H1 (cell line): ENCODE measurements around the gene GALNT7. TPM values are rescaled to one million over a fixed set of nuclear protein-coding genes. Genes with fewer than 3 reads are reported as not detected.

Experiments
- CTCF ChIA-PET: fragments of 300-600 bp; sonication (Branson Sonifier 250); formaldehyde crosslinking; loops from one replicate; lab custom pipeline; 2021; ENCODE audit not compliant: partially characterized antibody; lab: Charles Lee
- POLR2A ChIA-PET: fragments of 300-600 bp; sonication (Branson Sonifier 250); formaldehyde crosslinking; loops from one replicate; lab custom pipeline; 2021; ENCODE audit warnings: inconsistent platforms; ENCODE audit not compliant: partially characterized antibody; lab: Charles Lee
- DNase-seq, 2 experiments: peaks; one replicate each; pipeline versions ENCODE4 v3.0.0 to v3.0.0-alpha.2; 2010 to 2022; ENCODE audit warnings: low spot score in 2 of 2, low read depth in 1 of 2, mixed read lengths in 1 of 2
- FAIRE-seq: peaks from 2 replicates; lab custom pipeline; 2011; peaks lifted over from hg19 to GRCh38; lab: Jason Lieb, UNC
- H2AFZ ChIP-seq: 2 replicates; pipeline ENCODE4 v1.8.1; 2012; ENCODE audit warnings: low read length, inconsistent platforms
- H2AK5ac ChIP-seq: 2 replicates; pipeline ENCODE4 v1.6.1; 2013; ENCODE audit warnings: low read depth, low read length
- H2BK120ac ChIP-seq: replicated peaks from 2 replicates; pipeline ENCODE3; 2013; ENCODE audit warnings: low read depth, low read length, inconsistent platforms
- H2BK12ac ChIP-seq: 2 replicates; pipeline ENCODE4 v1.6.1; 2013; ENCODE audit warnings: low read depth, low read length
- H2BK15ac ChIP-seq: 2 replicates; pipeline ENCODE4 v1.6.1; 2013; ENCODE audit warnings: low read length
- H2BK20ac ChIP-seq: 2 replicates; pipeline ENCODE4 v1.6.1; 2013; ENCODE audit warnings: low read length
- H2BK5ac ChIP-seq: 2 replicates; pipeline ENCODE4 v1.6.1; 2013; ENCODE audit warnings: low read depth, low read length
- H3K14ac ChIP-seq: 2 replicates; pipeline ENCODE4 v1.6.1; 2013; ENCODE audit warnings: inconsistent platforms; ENCODE audit not compliant: insufficient read length
- H3K18ac ChIP-seq: 2 replicates; pipeline ENCODE4 v1.6.1; 2013; ENCODE audit warnings: low read length; ENCODE audit errors: extremely low read depth
- H3K23ac ChIP-seq: 2 replicates; pipeline ENCODE4 v1.6.1; 2013; ENCODE audit warnings: inconsistent platforms; ENCODE audit not compliant: insufficient read length
- H3K23me2 ChIP-seq: 2 replicates; pipeline ENCODE4 v1.6.1; 2013; ENCODE audit warnings: low read depth, low read length
- H3K27ac ChIP-seq: 2 replicates; pipeline ENCODE4 v1.6.1; 2011; ENCODE audit warnings: low read depth, low read length, inconsistent platforms
- H3K27me3 ChIP-seq, 4 experiments: replicated peaks in 1 of 4; 1 replicate in 1 of 4; 2 replicates in 3 of 4; pipeline versions ENCODE4 v1.6.1 to v1.8.1; 2011 to 2013; ENCODE audit warnings: low read length in 3 of 4, mild to moderate bottlenecking in 3 of 4, inconsistent platforms in 2 of 4, mixed read lengths in 2 of 4, moderate library complexity in 1 of 4; ENCODE audit not compliant: control insufficient read depth in 3 of 4, insufficient read depth in 3 of 4; ENCODE audit errors: extremely low read depth in 1 of 4
- H3K36me3 ChIP-seq, 4 experiments: 2 replicates each; pipeline versions ENCODE4 v1.6.1 to v1.8.1; 2011 to 2013; ENCODE audit warnings: mild to moderate bottlenecking in 4 of 4, low read length in 3 of 4, moderate library complexity in 2 of 4, control low read depth in 1 of 4, inconsistent platforms in 1 of 4; ENCODE audit not compliant: insufficient read depth in 4 of 4, control insufficient read depth in 2 of 4
- H3K4ac ChIP-seq: replicated peaks from 2 replicates; pipeline ENCODE3; 2013; ENCODE audit warnings: low read length, low read depth, mixed read lengths, inconsistent platforms; ENCODE audit not compliant: insufficient read length
- H3K4me1 ChIP-seq, 4 experiments: replicated peaks in 1 of 4; 1 replicate in 1 of 4; 2 replicates in 3 of 4; pipeline versions ENCODE4 v1.6.1 to v1.8.1; 2011 to 2013; ENCODE audit warnings: low read length in 3 of 4, inconsistent platforms in 2 of 4, mixed read lengths in 1 of 4; ENCODE audit not compliant: insufficient read depth in 4 of 4, control insufficient read depth in 3 of 4
- H3K4me2 ChIP-seq, 2 experiments: 2 replicates each; pipeline versions ENCODE4 v1.6.1 to v1.8.1; 2011 to 2013; ENCODE audit warnings: low read depth in 2 of 2, low read length in 2 of 2, control low read depth in 1 of 2, inconsistent platforms in 1 of 2, mild to moderate bottlenecking in 1 of 2; ENCODE audit not compliant: insufficient read depth in 1 of 2
- H3K4me3 ChIP-seq, 4 experiments: fragments of 200-600, 300-600 bp in 1 of 4; sonication (generic), shearing (Covaris generic), sonication (Bioruptor Twin) in 1 of 4; 2 replicates each; pipeline versions ENCODE4 v1.5.1 to v1.8.1; 2011 to 2016; ENCODE audit warnings: low read length in 4 of 4, low read depth in 3 of 4, control low read depth in 2 of 4, inconsistent platforms in 2 of 4, mild to moderate bottlenecking in 2 of 4, mixed read lengths in 1 of 4, moderate library complexity in 1 of 4; ENCODE audit not compliant: insufficient read depth in 2 of 4; ENCODE audit errors: extremely low read depth in 1 of 4
- H3K56ac ChIP-seq: replicated peaks from 2 replicates; pipeline ENCODE3; 2013; ENCODE audit warnings: low read depth, mild to moderate bottlenecking, mixed read lengths, low read length, inconsistent platforms; ENCODE audit not compliant: insufficient read length
- H3K79me1 ChIP-seq: 2 replicates; pipeline ENCODE4 v1.6.1; 2013; ENCODE audit warnings: low read depth, low read length, control low read depth
- H3K79me2 ChIP-seq, 2 experiments: 2 replicates each; pipeline versions ENCODE4 v1.6.1 to v1.8.1; 2012 to 2013; ENCODE audit warnings: low read length in 2 of 2, mild to moderate bottlenecking in 2 of 2, inconsistent platforms in 1 of 2; ENCODE audit not compliant: insufficient read depth in 2 of 2, control insufficient read depth in 1 of 2
- H3K9ac ChIP-seq, 4 experiments: replicated peaks in 1 of 4; 1 replicate in 1 of 4; 2 replicates in 3 of 4; pipeline versions ENCODE4 v1.6.1 to v1.8.1; 2011 to 2013; ENCODE audit warnings: low read depth in 3 of 4, low read length in 3 of 4, control low read depth in 2 of 4, mild to moderate bottlenecking in 2 of 4, moderate library complexity in 2 of 4, inconsistent platforms in 1 of 4; ENCODE audit errors: extremely low read depth in 1 of 4
- H3K9me3 ChIP-seq, 2 experiments: 2 replicates each; pipeline versions ENCODE4 v1.6.1 to v1.8.1; 2012 to 2013; ENCODE audit warnings: mild to moderate bottlenecking in 2 of 2, moderate library complexity in 2 of 2, control low read depth in 1 of 2, inconsistent platforms in 1 of 2, low read depth in 1 of 2, low read length in 1 of 2, mixed read lengths in 1 of 2; ENCODE audit not compliant: insufficient read depth in 2 of 2
- H4K20me1 ChIP-seq, 2 experiments: replicated peaks in 1 of 2; 2 replicates each; pipeline versions ENCODE3 to v1.8.1; 2011 to 2013; ENCODE audit warnings: inconsistent platforms in 2 of 2, low read length in 2 of 2, mild to moderate bottlenecking in 1 of 2; ENCODE audit not compliant: insufficient read depth in 2 of 2, control insufficient read depth in 1 of 2
- H4K5ac ChIP-seq: 2 replicates; pipeline ENCODE4 v1.6.1; 2013; ENCODE audit warnings: low read length, low read depth, mixed read lengths, inconsistent platforms; ENCODE audit not compliant: insufficient read length
- H4K8ac ChIP-seq: 2 replicates; pipeline ENCODE4 v1.8.0; 2013; ENCODE audit warnings: mild to moderate bottlenecking, moderate library complexity, low read length, inconsistent platforms; ENCODE audit not compliant: insufficient read depth; ENCODE audit errors: extremely low read depth
- H4K91ac ChIP-seq: replicated peaks from 2 replicates; pipeline ENCODE3; 2013; ENCODE audit warnings: low read length, mixed read lengths, inconsistent platforms; ENCODE audit not compliant: insufficient read length
- NRF1 ChIP-seq: IDR thresholded peaks from 2 replicates; pipeline ENCODE4 v1.6.1; 2011; ENCODE audit warnings: mild to moderate bottlenecking, low read depth, low read length, improper control_type of control experiment
- RAD21 ChIP-seq, 2 experiments: IDR thresholded peaks in 1 of 2; conservative IDR thresholded peaks in 1 of 2; 2 replicates each; pipeline ENCODE4 v1.6.1; 2011; ENCODE audit warnings: low read depth in 2 of 2, low read length in 2 of 2, improper control_type of control experiment in 1 of 2, inconsistent platforms in 1 of 2, mild to moderate bottlenecking in 1 of 2, moderate library complexity in 1 of 2
- TEAD4 ChIP-seq: IDR thresholded peaks from 2 replicates; pipeline ENCODE4 v1.6.1; 2012; ENCODE audit warnings: low read depth, low read length, inconsistent platforms, mixed read lengths
- WGBS, 2 experiments: shearing (Covaris generic) in 1 of 2; methylation state at CpG; one replicate each; pipeline versions ENCODE4 v1.1.6 to v1.1.7; 2013 to 2015; ENCODE audit warnings: low lambda C conversion rate in 2 of 2, mixed read lengths in 2 of 2, inconsistent platforms in 1 of 2, low coverage in 1 of 2, missing lambda C conversion rate in 1 of 2; ENCODE audit not compliant: insufficient replicate concordance in 2 of 2, insufficient coverage in 1 of 2, insufficient read length in 1 of 2; ENCODE audit errors: extremely low coverage in 1 of 2, missing lambda C conversion rate in 1 of 2; 5-methylcytosine and 5-hydroxymethylcytosine counted together
- polyA plus RNA-seq, 7 experiments: library from polyadenylated mRNA; depleted of rRNA in 3 of 7; stranded (reverse) in 5 of 7; unstranded in 2 of 7; fragments of >200 nt in 5 of 7; fragments of 200-250 nt in 2 of 7; gene quantifications; 1 replicate in 5 of 7; 2 replicates in 1 of 7; 4 replicates in 1 of 7; pipeline versions ENCODE4 v1.2.1 to v1.2.3, GENCODE V29; 2011 to 2013; ENCODE audit warnings: missing spikeins in 2 of 7, mixed read lengths in 2 of 7
- total RNA-seq: library from RNA; stranded (reverse); fragmentation: NEBNext Ultra II Directional; extraction: Animal tissue kit (Norgen Biotek cat#: 25700); gene quantifications from 2 replicates; pipeline ENCODE4 v1.2.1, GENCODE V29; 2021

Gene GALNT7
- total and polyA plus RNA-seq, 2 of the 8 experiments (the other 6 are each of a cell fraction or from before 2014, with no cell fraction given) = 22.4 to 85.5 TPM

- FAIRE-seq = no peak
- no peak overlapping the region for H2BK120ac ChIP-seq
- no peaks in the 10 kb centered on the region for H3K79me2 ChIP-seq
- no peak for DNase-seq
- no peak overlapping the region for H3K27ac ChIP-seq
- 85% methylated on average over 4 of the region's 4 CpGs; no CpG with 5 or more reads in 1 of the 2 experiments for WGBS, 2 experiments
- no peak for TF ChIP-seq TEAD4
- TF ChIP-seq RAD21 (IDR thresholded peaks at IDR 0.05 in 1 of 2, conservative IDR thresholded peaks at IDR 0.05 in 1 of 2; ENCODE audit: low read depth in 2 of 2, low read length in 2 of 2) = no peak
- TF ChIP-seq NRF1 = no peak
- no peak overlapping the region for H3K4me3 ChIP-seq
- no peaks in the 10 kb centered on the region for H4K20me1 ChIP-seq
- no peaks in the 10 kb centered on the region for H3K9me3 ChIP-seq
- no peak overlapping the region for H3K56ac ChIP-seq
- no peak overlapping the region for H2AK5ac ChIP-seq
- H2BK5ac ChIP-seq = no peak overlapping the region
- no peaks in the 10 kb centered on the region for H3K23me2 ChIP-seq
- H3K14ac ChIP-seq = no peak overlapping the region
- no peak overlapping the region for H3K9ac ChIP-seq
- H3K27me3 ChIP-seq = no peaks in the 10 kb centered on the region
- no peaks in the 10 kb centered on the region for H3K79me1 ChIP-seq
- no peak overlapping the region for H4K91ac ChIP-seq
- H2BK12ac ChIP-seq = no peak overlapping the region
- H3K18ac ChIP-seq = no peak overlapping the region
- no peak overlapping the region for H4K8ac ChIP-seq
- peaks cover 0 to 3% (median 0%) of the 10 kb centered on the region in 4 experiments; a peak in 3 of 7 replicates for H3K4me1 ChIP-seq
- H4K5ac ChIP-seq = no peak overlapping the region
- H3K4me2 ChIP-seq = no peak overlapping the region
- no peak overlapping the region for H3K4ac ChIP-seq
- no peak overlapping the region for H3K23ac ChIP-seq
- no peaks in the 10 kb centered on the region for H3K36me3 ChIP-seq
- ChIA-PET CTCF (no interaction called here), POLR2A (no interaction called here)
- H2BK20ac ChIP-seq = no peak overlapping the region
- no peak overlapping the region for H2BK15ac ChIP-seq
- H2AFZ ChIP-seq = no peak overlapping the region
These were observed 22.2 kb upstream of the GALNT7 start for GRCh38 chr4:173146456-173146855.
